ENCODE measurements around the gene MRLN. TPM values are rescaled to one million over a fixed set of nuclear protein-coding genes. Genes with fewer than 3 reads are reported as not detected.
"Not testable (repeated sequence)": the region's sequence is repeated elsewhere in the genome, so short reads cannot be mapped to it uniquely, and the experiment has no call there.

Gene MRLN
- total RNA-seq, 2 donors from 2014 or later = not detected

GRCh38 chr10:59735296-59735695, 18.0 kb downstream of the MRLN start:
- peaks cover 7% of the 10 kb centered on the region for H3K9me3 Mint-ChIP-seq
- peaks cover 2% of the 10 kb centered on the region for H3K27me3 Mint-ChIP-seq (ENCODE audit: insufficient read depth)
- 92% methylated on average over 1 of the region's 1 CpG; no CpG with 5 or more reads in 1 of the 2 experiments for WGBS, 2 experiments (ENCODE audit: insufficient coverage in 1 of 2, insufficient read length in 1 of 2)

GRCh38 chr10:59734014-59734462, 19.2 kb downstream of the MRLN start:
- no peak overlapping the region for H3K27ac ChIP-seq (ENCODE audit: low read depth, low read length)
- H3K4me1 Mint-ChIP-seq = peaks cover 3% of the 10 kb centered on the region
- H3K27me3 ChIP-seq (ENCODE audit: control insufficient read depth, insufficient read depth, low read length, poor library complexity, severe bottlenecking) = no peaks in the 10 kb centered on the region
- no peak for DNase-seq
- H3K27me3 Mint-ChIP-seq (ENCODE audit: insufficient read depth) = peaks cover 2% of the 10 kb centered on the region
- H3K9me3 ChIP-seq (ENCODE audit: control insufficient read depth, low read length) = no peaks in the 10 kb centered on the region
- H3K27ac Mint-ChIP-seq = no peak overlapping the region
- no peaks in the 10 kb centered on the region for H3K4me1 ChIP-seq (ENCODE audit: control insufficient read depth, insufficient read depth, low read length)
- H3K36me3 ChIP-seq (ENCODE audit: control insufficient read depth, insufficient read depth, low read length) = no peaks in the 10 kb centered on the region
- 58 to 76% methylated on average over 2 to 3 of the region's 3 CpGs for WGBS, 2 experiments (ENCODE audit: insufficient coverage in 1 of 2, insufficient read length in 1 of 2)
- H3K4me3 ChIP-seq (ENCODE audit: low read length) = no peak overlapping the region
- H3K36me3 Mint-ChIP-seq (ENCODE audit: low read depth) = no peaks in the 10 kb centered on the region
- H3K9ac ChIP-seq (ENCODE audit: extremely low read depth, low read length, poor library complexity, severe bottlenecking) = no peak overlapping the region
- no peak overlapping the region for H3K4me3 Mint-ChIP-seq
- peaks cover 7% of the 10 kb centered on the region for H3K9me3 Mint-ChIP-seq
- no peak for TF ChIP-seq CTCF (conservative IDR thresholded peaks at IDR 0.05)

More at GRCh38 chr10:59735296-59735695, 18.0 kb downstream of the MRLN start:
- TF ChIP-seq CTCF (conservative IDR thresholded peaks at IDR 0.05) = no peak
- no peaks in the 10 kb centered on the region for H3K9me3 ChIP-seq (ENCODE audit: control insufficient read depth, low read length)
- peaks cover 3% of the 10 kb centered on the region for H3K4me1 Mint-ChIP-seq
- H3K4me3 ChIP-seq (ENCODE audit: low read length) = no peak overlapping the region
- H3K27ac ChIP-seq (ENCODE audit: low read depth, low read length) = no peak overlapping the region
- no peaks in the 10 kb centered on the region for H3K36me3 Mint-ChIP-seq (ENCODE audit: low read depth)
- no peak overlapping the region for H3K4me3 Mint-ChIP-seq
- no peaks in the 10 kb centered on the region for H3K27me3 ChIP-seq (ENCODE audit: control insufficient read depth, insufficient read depth, low read length, poor library complexity, severe bottlenecking)
- H3K9ac ChIP-seq (ENCODE audit: extremely low read depth, low read length, poor library complexity, severe bottlenecking) = no peak overlapping the region
- H3K4me1 ChIP-seq (ENCODE audit: control insufficient read depth, insufficient read depth, low read length) = no peaks in the 10 kb centered on the region
- DNase-seq = no peak
- H3K36me3 ChIP-seq (ENCODE audit: control insufficient read depth, insufficient read depth, low read length) = no peaks in the 10 kb centered on the region
- no peak overlapping the region for H3K27ac Mint-ChIP-seq

- 93 to 98% methylated on average over 9 to 16 of the region's 16 CpGs for WGBS, 2 experiments (ENCODE audit: insufficient coverage in 1 of 2, insufficient read length in 1 of 2)
- not testable (repeated sequence) for H3K4me3 Mint-ChIP-seq; H3K4me3 ChIP-seq (ENCODE audit: low read length); H3K9me3 Mint-ChIP-seq; H3K9me3 ChIP-seq (ENCODE audit: control insufficient read depth, low read length); H3K27ac ChIP-seq (ENCODE audit: low read depth, low read length); H3K36me3 ChIP-seq (ENCODE audit: control insufficient read depth, insufficient read depth, low read length); H3K27me3 ChIP-seq (ENCODE audit: control insufficient read depth, insufficient read depth, low read length, poor library complexity, severe bottlenecking); H3K27me3 Mint-ChIP-seq (ENCODE audit: insufficient read depth); H3K27ac Mint-ChIP-seq; DNase-seq; H3K36me3 Mint-ChIP-seq (ENCODE audit: low read depth); H3K4me1 ChIP-seq (ENCODE audit: control insufficient read depth, insufficient read depth, low read length); H3K9ac ChIP-seq (ENCODE audit: extremely low read depth, low read length, poor library complexity, severe bottlenecking); H3K4me1 Mint-ChIP-seq
Observed at GRCh38 chr10:59733321-59734013, 19.8 kb downstream of the MRLN start.

- 89 to 90% methylated on average over 2 to 4 of the region's 4 CpGs for WGBS, 2 experiments (ENCODE audit: insufficient coverage in 1 of 2, insufficient read length in 1 of 2)
- H3K27ac Mint-ChIP-seq; H3K36me3 ChIP-seq (ENCODE audit: control insufficient read depth, insufficient read depth, low read length); H3K9me3 ChIP-seq (ENCODE audit: control insufficient read depth, low read length); H3K27me3 Mint-ChIP-seq (ENCODE audit: insufficient read depth); H3K9me3 Mint-ChIP-seq; H3K9ac ChIP-seq (ENCODE audit: extremely low read depth, low read length, poor library complexity, severe bottlenecking); H3K4me3 Mint-ChIP-seq; H3K27me3 ChIP-seq (ENCODE audit: control insufficient read depth, insufficient read depth, low read length, poor library complexity, severe bottlenecking); H3K4me3 ChIP-seq (ENCODE audit: low read length); H3K4me1 ChIP-seq (ENCODE audit: control insufficient read depth, insufficient read depth, low read length); H3K27ac ChIP-seq (ENCODE audit: low read depth, low read length); H3K36me3 Mint-ChIP-seq (ENCODE audit: low read depth); H3K4me1 Mint-ChIP-seq; DNase-seq: not testable (repeated sequence)
Observed at GRCh38 chr10:59732849-59733248, 20.4 kb downstream of the MRLN start.

GRCh38 chr10:59729167-59729566, 24.1 kb downstream of the MRLN start:
- H3K4me1 ChIP-seq (ENCODE audit: control insufficient read depth, insufficient read depth, low read length); H3K36me3 ChIP-seq (ENCODE audit: control insufficient read depth, insufficient read depth, low read length); DNase-seq; H3K36me3 Mint-ChIP-seq (ENCODE audit: low read depth); H3K9ac ChIP-seq (ENCODE audit: extremely low read depth, low read length, poor library complexity, severe bottlenecking); H3K4me1 Mint-ChIP-seq; H3K9me3 ChIP-seq (ENCODE audit: control insufficient read depth, low read length); H3K27me3 Mint-ChIP-seq (ENCODE audit: insufficient read depth); H3K9me3 Mint-ChIP-seq; H3K27ac Mint-ChIP-seq; H3K4me3 ChIP-seq (ENCODE audit: low read length); H3K27me3 ChIP-seq (ENCODE audit: control insufficient read depth, insufficient read depth, low read length, poor library complexity, severe bottlenecking); H3K27ac ChIP-seq (ENCODE audit: low read depth, low read length); H3K4me3 Mint-ChIP-seq: not testable (repeated sequence)
- WGBS, 2 experiments (ENCODE audit: insufficient coverage in 1 of 2, insufficient read length in 1 of 2) = 99 to 100% methylated on average over 2 to 4 of the region's 4 CpGs

Measured in endodermal cell (in vitro differentiated cells).